ENCODE data around the gene CCM2. TPM values are rescaled to one million over a fixed set of nuclear protein-coding genes. Genes with fewer than 3 reads are reported as not detected.

The CCM2 gene
- total and polyA plus RNA-seq, 4 donors = 21.7 to 57.6 (median 51.1) TPM

- WGBS, 2 donors = 94 to 96% methylated on average over 1 of the region's 1 CpG
- H3K4me3 ChIP-seq = no peak overlapping the region
- no peak overlapping the region for H3K9ac ChIP-seq (ENCODE audit: insufficient read depth in 1 of 2, low read length in 2 of 2)
- no peak for ATAC-seq (ENCODE audit: insufficient read depth, low FRiP score)
- DNase-seq = no peak
- H3K4me1 ChIP-seq (ENCODE audit: control insufficient read depth in 5 of 5, insufficient read depth in 5 of 5, low read length in 5 of 5) = no peaks in the 10 kb centered on the region
- TF ChIP-seq CTCF (IDR thresholded peaks at IDR 0.05; ENCODE audit: control extremely low read depth, extremely low read depth) = no peak
- H3K9me3 ChIP-seq (ENCODE audit: control insufficient read depth in 4 of 4, insufficient read depth in 3 of 4, low read length in 3 of 4) = peaks cover 0 to 2% (median 0%) of the 10 kb centered on the region in 4 donors
- no peak overlapping the region for H3K27ac ChIP-seq (ENCODE audit: low read depth in 1 of 2, low read length in 1 of 2)
- peaks cover 0 to 65% (median 30%) of the 10 kb centered on the region in 4 donors for H3K36me3 ChIP-seq (ENCODE audit: control insufficient read depth in 4 of 4, insufficient read depth in 4 of 4, low read length in 4 of 4)
- H3K27me3 ChIP-seq (ENCODE audit: control insufficient read depth in 3 of 3, insufficient read depth in 3 of 3, low read length in 2 of 3) = no peaks in the 10 kb centered on the region
Measured at GRCh38 chr7:45070254-45070642, 70.2 kb downstream of the CCM2 start.

DNA sequence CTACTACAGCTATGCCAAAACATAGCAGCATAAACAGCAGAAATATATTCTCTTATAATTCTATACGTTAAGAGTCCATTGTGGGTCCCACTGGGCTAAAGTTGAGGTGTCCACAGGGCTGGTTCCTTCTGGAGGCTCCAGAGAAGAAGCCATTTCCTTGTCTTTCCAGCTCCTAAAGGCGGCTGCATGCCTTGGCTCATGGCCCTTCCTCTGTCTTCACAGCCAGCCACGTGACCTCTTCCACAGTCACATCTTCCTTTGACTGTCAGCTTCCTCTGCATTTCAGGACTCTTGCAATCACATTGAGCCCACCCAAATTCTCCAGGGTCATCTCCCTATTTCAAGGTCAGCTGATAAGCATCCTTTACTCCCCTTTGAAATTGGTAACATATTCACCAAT lies 71.5 kb downstream of the CCM2 start:
- no peak overlapping the region for H3K4me3 ChIP-seq
- TF ChIP-seq CTCF (IDR thresholded peaks at IDR 0.05; ENCODE audit: control extremely low read depth, extremely low read depth) = no peak
- H3K27ac ChIP-seq (ENCODE audit: low read depth in 1 of 2, low read length in 1 of 2) = no peak overlapping the region
- no peak for DNase-seq
- peaks cover 6 to 69% (median 33%) of the 10 kb centered on the region in 4 donors for H3K36me3 ChIP-seq (ENCODE audit: control insufficient read depth in 4 of 4, insufficient read depth in 4 of 4, low read length in 4 of 4)
- no peaks in the 10 kb centered on the region for H3K4me1 ChIP-seq (ENCODE audit: control insufficient read depth in 5 of 5, insufficient read depth in 5 of 5, low read length in 5 of 5)
- peaks cover 0 to 2% (median 0%) of the 10 kb centered on the region in 4 donors for H3K9me3 ChIP-seq (ENCODE audit: control insufficient read depth in 4 of 4, insufficient read depth in 3 of 4, low read length in 3 of 4)
- no peaks in the 10 kb centered on the region for H3K27me3 ChIP-seq (ENCODE audit: control insufficient read depth in 3 of 3, insufficient read depth in 3 of 3, low read length in 2 of 3)
- ATAC-seq (ENCODE audit: insufficient read depth, low FRiP score) = no peak
- no peak overlapping the region for H3K9ac ChIP-seq (ENCODE audit: insufficient read depth in 1 of 2, low read length in 2 of 2)
- 51 to 83% methylated on average over 3 of the region's 3 CpGs for WGBS, 2 donors

DNA sequence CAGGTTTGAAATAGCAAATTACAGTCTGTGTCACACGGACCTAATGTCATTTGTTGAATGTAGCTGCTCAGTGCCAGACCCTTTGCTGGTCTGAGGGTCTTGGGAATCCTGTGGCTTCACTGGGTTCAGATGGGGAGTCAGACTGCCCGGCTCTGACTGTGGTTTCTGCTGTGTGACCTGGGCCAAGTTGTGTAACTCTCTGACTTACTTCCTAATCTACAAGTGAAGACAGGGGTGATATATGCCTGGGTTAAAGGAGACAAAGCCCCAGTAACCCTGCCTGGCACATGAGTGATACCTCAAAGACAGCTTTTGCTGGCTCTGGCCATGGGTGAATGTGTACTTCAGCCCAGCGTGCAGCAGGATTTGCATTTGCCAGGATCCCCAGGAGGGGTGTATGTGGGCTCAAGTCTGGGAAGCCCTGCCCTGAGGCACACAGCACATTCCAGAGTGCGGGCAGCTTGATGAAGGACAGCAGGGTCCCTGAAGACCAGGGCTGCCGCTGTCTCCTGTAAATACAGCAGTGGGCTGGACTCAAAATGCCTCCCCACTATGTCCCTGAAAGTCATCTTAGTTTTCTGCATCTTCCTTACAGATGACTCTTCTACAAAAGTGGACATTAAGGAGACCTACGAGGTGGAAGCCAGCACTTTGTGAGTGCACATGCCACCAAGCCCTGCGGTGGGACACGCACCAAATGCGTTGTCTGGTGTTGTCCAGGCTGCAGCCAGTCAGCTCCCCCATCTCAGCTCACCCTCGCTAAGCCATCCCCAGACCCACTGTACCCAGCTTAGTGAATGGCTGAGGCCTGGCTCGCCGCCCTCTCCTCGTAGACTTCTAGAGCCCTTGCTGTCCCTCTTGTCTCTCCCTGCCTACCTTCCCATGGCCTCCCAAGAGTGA lies 72.4 kb downstream of the CCM2 start:
- Histone ChIP-seq H3K27me3 (ENCODE audit: control insufficient read depth in 3 of 3, insufficient read depth in 3 of 3, low read length in 2 of 3) (no peaks in the 10 kb centered on the region), H3K9me3 (ENCODE audit: control insufficient read depth in 4 of 4, insufficient read depth in 3 of 4, low read length in 3 of 4) (peaks cover 0 to 2% (median 0%) of the 10 kb centered on the region in 4 donors), H3K27ac (ENCODE audit: low read depth in 1 of 2, low read length in 1 of 2) (no peak overlapping the region), H3K4me1 (ENCODE audit: control insufficient read depth in 5 of 5, insufficient read depth in 5 of 5, low read length in 5 of 5) (no peaks in the 10 kb centered on the region), H3K9ac (ENCODE audit: insufficient read depth in 1 of 2, low read length in 2 of 2) (no peak overlapping the region), H3K36me3 (ENCODE audit: control insufficient read depth in 4 of 4, insufficient read depth in 4 of 4, low read length in 4 of 4) (peaks cover 6 to 75% (median 34%) of the 10 kb centered on the region in 4 donors), H3K4me3 (no peak overlapping the region)
- ATAC-seq (ENCODE audit: insufficient read depth, low FRiP score) (no peak), DNase-seq (no peak)
- TF ChIP-seq CTCF (IDR thresholded peaks at IDR 0.05; ENCODE audit: control extremely low read depth, extremely low read depth) = no peak
- 89 to 91% methylated on average over 13 of the region's 13 CpGs for WGBS, 2 donors

All from lung (tissue), 12 donors.